GM21825 (cell line): Measurements from ENCODE around the gene GBX2.
"Not testable (repeated sequence)": the region's sequence is repeated elsewhere in the genome, so short reads cannot be mapped to it uniquely, and the experiment has no call there.

ENCODE experiments used
- ATAC-seq: cut with Tn5 transposase; IDR thresholded peaks from one replicate; pipeline ENCODE4 v1.9.1; 2021; ENCODE audit warnings: mild to moderate bottlenecking, moderate library complexity; ENCODE audit not compliant: unreplicated experiment

Gene GBX2

GRCh38 chr2:236157815-236158498, 10.2 kb downstream of the GBX2 start:
- no peak for ATAC-seq

GRCh38 chr2:236157366-236157765, 10.8 kb downstream of the GBX2 start:
- ATAC-seq, result no peak

DNA sequence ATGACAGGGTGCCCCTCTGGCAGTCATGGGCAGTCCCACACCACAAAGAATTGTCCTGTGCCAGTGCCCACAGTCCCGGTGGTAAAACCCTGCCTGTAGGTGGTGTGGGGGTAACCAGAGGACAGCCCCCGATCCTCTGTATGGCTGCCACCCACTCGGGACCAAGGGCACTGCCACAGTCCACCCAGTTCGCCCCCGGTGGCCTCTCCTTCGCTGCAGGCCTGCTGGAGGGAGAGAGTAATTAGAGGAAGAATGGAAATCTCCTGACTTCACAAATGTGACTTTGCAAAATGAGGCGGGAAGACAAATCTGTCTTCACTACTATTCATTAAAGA, 11.4 kb downstream of the GBX2 start:
- ATAC-seq, result no peak

GRCh38 chr2:236156095-236156859, 11.9 kb downstream of the GBX2 start:
- no peak for ATAC-seq

GRCh38 chr2:236155406-236155805, 12.8 kb downstream of the GBX2 start:
- ATAC-seq, result no peak

DNA sequence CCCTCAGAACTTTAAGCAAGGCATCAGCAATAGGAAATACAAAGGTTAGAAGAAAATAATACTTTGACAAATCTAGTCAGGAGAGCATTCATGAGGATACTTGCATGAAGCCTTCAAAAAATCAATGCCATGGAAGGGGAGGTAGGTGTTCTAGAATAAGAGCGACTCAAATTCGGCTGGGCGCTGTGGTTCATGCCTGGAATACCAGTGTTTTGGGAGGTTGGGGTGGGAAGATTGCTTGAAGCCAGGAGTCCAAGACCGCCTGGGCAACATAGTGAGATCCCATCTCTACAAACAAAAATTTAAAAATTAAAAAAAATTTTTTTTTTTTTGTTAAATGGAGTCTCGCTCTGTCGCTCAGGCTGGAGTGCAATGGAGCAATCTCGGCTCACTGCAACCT, 21.8 kb downstream of the GBX2 start:
- ATAC-seq, result no peak

GRCh38 chr2:236143811-236144210, 24.4 kb downstream of the GBX2 start:
- no peak for ATAC-seq

DNA sequence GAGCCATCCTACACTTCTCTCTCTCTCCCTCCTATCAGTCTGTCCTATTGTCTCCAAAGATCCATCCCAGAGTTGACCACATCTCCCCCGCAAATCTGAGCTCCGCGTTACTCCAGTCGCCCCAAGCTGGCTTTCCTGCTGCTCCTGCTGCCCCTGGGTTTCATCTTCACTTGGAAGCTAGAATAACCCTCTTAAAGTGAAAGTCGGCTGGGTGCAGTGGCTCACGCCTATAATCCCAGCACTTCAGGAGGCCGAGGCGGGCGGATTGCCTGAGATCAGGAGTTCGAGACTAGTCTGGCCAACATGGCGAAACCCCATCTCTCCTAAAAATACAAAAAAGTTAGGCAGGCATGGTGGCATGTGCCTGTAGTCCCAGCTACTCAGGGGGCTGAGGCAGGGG, 26.6 kb downstream of the GBX2 start:
- ATAC-seq, result not testable (repeated sequence)

GRCh38 chr2:236137066-236137465, 31.1 kb downstream of the GBX2 start:
- ATAC-seq, result no peak

DNA sequence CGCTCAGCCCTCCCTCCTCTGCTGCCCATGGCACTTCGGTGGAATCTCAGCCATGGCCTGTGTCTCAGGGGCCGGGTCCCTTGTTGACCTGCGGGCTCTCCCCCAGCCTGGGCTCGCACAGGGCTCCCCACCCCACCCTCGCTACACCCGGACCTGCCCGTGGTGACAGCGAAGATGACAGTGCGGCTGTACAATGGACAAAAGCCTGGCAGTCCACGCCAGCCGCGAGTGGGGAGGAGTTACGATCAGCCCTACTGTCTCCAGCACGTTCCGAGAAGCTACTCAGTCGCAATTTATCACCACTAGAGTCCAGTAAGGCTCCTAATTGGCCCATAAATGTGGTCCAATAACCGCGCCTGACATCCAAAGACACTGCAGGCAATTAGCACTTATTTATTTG, 31.6 kb downstream of the GBX2 start:
- ATAC-seq, result no peak

DNA sequence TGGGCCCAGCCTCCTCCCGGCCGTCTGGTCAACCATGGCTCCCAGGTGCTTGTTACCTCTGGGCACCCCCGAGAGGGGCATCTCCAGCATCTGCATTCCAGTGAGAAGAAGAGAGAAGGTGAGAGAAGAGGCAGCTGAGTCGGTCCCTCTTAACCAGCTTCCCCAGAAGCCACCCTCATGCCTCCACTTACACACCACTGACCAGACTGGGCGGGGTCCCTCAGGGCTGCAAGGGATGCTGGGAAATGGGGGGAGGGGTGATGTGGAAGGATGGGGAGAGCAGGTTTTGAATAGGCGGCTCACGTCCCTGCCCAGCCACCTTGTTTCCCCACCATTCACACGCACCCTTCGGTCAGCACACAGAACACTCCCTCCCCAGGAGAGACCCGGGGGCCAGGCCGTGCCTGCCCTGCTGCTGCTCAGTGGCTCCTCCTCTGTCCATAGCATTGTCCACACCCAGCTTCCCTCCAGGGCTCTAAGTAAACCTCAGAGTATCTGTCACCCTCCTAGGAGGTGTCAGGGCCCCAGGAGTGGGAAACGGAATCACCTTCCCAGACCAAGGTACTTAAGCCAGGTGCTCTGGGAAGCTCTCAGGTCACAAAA, 34.7 kb downstream of the GBX2 start:
- no peak for ATAC-seq

GRCh38 chr2:236131073-236131692, 37.0 kb downstream of the GBX2 start:
- ATAC-seq, result no peak

DNA sequence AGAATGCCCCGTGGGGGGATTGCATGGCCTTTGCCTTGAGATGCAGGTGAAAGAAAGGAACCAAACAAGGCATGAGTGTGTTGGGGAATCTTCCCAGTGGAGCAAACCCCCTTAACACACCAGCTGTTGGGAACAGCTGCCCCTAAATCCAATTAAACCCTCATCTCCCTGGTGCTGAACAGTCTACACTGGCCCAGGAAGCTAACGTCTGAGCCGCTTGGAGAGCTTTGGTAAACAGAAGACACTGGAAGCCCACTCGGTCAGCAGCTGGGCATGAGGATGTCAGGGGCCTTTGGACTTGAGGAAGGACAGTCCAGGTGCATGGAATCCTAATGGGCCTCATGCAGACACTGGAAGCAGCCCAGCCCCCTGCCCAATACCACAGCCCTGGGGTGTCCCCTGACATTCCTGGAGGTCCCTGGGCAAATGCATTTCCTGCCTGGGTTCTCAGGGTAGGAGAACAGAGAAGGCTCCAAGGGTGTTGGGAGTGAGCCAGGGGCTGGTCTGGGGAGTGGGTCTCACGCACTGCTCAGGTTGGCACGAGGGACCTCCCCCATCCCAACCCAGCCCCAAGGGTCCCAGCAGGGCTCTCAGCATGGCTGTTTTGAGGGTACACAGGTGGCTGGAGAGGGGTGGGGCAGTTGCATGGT, 37.7 kb downstream of the GBX2 start:
- no peak for ATAC-seq

GRCh38 chr2:236129935-236130334, 38.3 kb downstream of the GBX2 start:
- ATAC-seq, result no peak

DNA sequence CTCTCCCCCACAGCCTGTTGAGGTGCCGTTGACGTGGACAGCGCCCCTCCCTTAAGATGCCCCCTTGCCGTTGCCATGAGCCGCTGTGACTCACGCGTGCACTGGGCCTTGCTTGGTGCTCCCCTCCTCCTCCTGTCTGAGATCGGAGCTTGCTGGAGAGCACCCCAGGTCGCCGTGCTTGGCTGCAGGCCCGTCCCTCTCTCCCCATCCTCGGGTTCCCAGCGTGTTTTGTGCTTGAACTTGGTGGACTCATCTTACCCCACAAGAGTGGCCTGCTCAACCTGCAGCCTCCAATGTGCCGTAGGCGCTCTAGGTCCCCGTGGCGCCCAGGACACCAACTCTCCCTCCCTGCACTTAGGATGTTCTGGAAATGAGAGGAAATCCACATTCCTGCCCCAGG, 39.9 kb downstream of the GBX2 start:
- no peak for ATAC-seq

DNA sequence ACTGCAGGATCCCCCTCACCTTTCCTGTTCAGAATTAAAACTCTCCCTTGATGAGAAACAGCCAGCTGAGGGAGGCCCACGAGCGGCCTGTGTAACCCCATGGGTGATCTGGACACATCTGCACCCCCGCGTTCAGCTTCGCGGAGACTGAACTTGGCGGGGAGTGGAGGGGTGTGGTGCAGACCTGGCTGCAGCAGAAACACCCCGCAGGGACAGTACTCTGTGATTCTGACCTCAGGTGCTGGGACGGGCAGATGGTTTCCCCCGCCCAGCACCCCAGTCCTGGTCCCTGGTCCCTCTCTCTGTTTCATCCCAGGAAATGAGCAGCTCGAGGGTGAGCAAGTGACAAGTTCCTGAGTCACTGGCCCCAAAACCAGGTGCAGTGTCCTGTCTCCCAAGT, 41.2 kb downstream of the GBX2 start:
- ATAC-seq, result no peak

GRCh38 chr2:236125541-236125940, 42.6 kb downstream of the GBX2 start:
- no peak for ATAC-seq

- no peak for ATAC-seq
Observed at GRCh38 chr2:236124182-236124893, 43.8 kb downstream of the GBX2 start.

GRCh38 chr2:236123716-236124115, 44.5 kb downstream of the GBX2 start:
- no peak for ATAC-seq

DNA sequence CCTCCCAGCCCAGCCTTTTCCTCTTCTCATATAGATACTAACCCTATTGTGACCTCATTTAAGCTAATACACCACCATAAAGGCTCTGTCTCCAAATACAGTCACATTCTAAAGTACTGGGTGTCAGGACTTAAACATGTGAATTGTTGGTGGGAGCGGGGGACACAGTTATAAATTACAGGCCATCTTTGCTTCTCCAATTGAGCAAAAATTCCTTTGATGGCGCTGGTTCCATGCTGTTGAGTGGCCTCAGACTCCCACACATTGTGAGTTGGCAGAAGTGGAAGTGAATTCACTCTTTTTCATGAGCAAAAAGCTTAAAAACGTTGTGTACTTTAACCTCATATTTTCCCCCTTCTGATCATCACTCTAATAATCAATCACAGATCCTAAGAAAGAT, 46.0 kb downstream of the GBX2 start:
- ATAC-seq, result no peak

GRCh38 chr2:236121546-236121945, 46.6 kb downstream of the GBX2 start:
- no peak for ATAC-seq
